Tibial nerve (tissue), 4 donors: ENCODE measurements around the gene CEP350. TPM values are rescaled to one million over a fixed set of nuclear protein-coding genes. Genes with fewer than 3 reads are reported as not detected.

Experiments used
- DNase-seq, 2 donors: peaks; one replicate each; pipeline ENCODE4 v3.0.0-alpha.2; 2019; ENCODE audit warnings: low spot score in 2 of 2
- H3K27ac ChIP-seq, 4 donors: fragments of 200-600 bp; sonication (generic) in 3 of 4; one replicate each; pipeline ENCODE4 v1.5.1; 2017 to 2019; ENCODE audit warnings: mild to moderate bottlenecking in 1 of 4
- H3K27me3 ChIP-seq, 2 donors: fragments of 200-600 bp; sonication (generic) in 1 of 2; one replicate each; pipeline versions ENCODE4 v1.5.1 to v1.6.0; 2017 to 2019
- H3K36me3 ChIP-seq, 3 donors: fragments of 200-600 bp; sonication (generic); one replicate each; pipeline ENCODE4 v1.5.1; 2018 to 2019
- H3K4me1 ChIP-seq, 4 donors: fragments of 200-600 bp; sonication (generic) in 3 of 4; one replicate each; pipeline ENCODE4 v1.5.1; 2017 to 2019
- H3K4me3 ChIP-seq, 4 donors: fragments of 200-600 bp; sonication (generic) in 3 of 4; one replicate each; pipeline ENCODE4 v1.5.1; 2017 to 2019; ENCODE audit warnings: mild to moderate bottlenecking in 1 of 4, moderate library complexity in 1 of 4
- H3K9me3 ChIP-seq, 4 donors: fragments of 200-600 bp; sonication (generic) in 3 of 4; one replicate each; pipeline ENCODE4 v1.5.1; 2017 to 2019
- CTCF ChIP-seq, 5 experiments: fragments of 200-600 bp in 3 of 5; fragments of 450-650 bp in 2 of 5; sonication (generic) in 3 of 5; IDR thresholded peaks; one replicate each; pipeline ENCODE4 v1.5.1; 2016 to 2019; ENCODE audit warnings: antibody characterized with exemption in 5 of 5, mild to moderate bottlenecking in 3 of 5, moderate library complexity in 2 of 5
- EP300 ChIP-seq, 2 donors: sonication (generic); formaldehyde crosslinking; IDR thresholded peaks; one replicate each; pipeline ENCODE4 v1.6.1; 2017; ENCODE audit warnings: antibody characterized with exemption in 2 of 2, mild to moderate bottlenecking in 1 of 2
- POLR2A ChIP-seq, 2 donors: fragments of 450-650 bp; IDR thresholded peaks; one replicate each; pipeline ENCODE4 v1.6.1; 2017; ENCODE audit warnings: antibody characterized with exemption in 2 of 2, mild to moderate bottlenecking in 2 of 2, moderate library complexity in 2 of 2
- WGBS, 2 donors: methylation state at CpG; one replicate each; pipeline ENCODE4 v1.1.5; 2018; 5-methylcytosine and 5-hydroxymethylcytosine counted together
- total RNA-seq, 4 donors: library from RNA; depleted of rRNA; stranded (reverse); fragments of >200 nt; gene quantifications; one replicate each; pipeline ENCODE4 v1.1.0, GENCODE V29; 2016

CEP350 gene
- total RNA-seq, 4 donors from 2014 or later = 82.6 to 112 (median 94.9) TPM

- WGBS, 2 donors = 90 to 93% methylated on average over 1 of the region's 1 CpG
- no peak for DNase-seq
- no peak overlapping the region for H3K4me3 ChIP-seq
- H3K27ac ChIP-seq = no peak overlapping the region
- H3K4me1 ChIP-seq = no peaks in the 10 kb centered on the region
- H3K36me3 ChIP-seq = peaks cover 1 to 84% (median 14%) of the 10 kb centered on the region in 3 donors
- H3K27me3 ChIP-seq = no peaks in the 10 kb centered on the region
- no peaks in the 10 kb centered on the region for H3K9me3 ChIP-seq
- TF ChIP-seq EP300 (IDR thresholded peaks at IDR 0.05) (no peak), POLR2A (IDR thresholded peaks at IDR 0.05) (no peak), CTCF (IDR thresholded peaks at IDR 0.05) (no peak)
Observed at GRCh38 chr1:180080439-180080838, 125.8 kb downstream of the CEP350 start.

GRCh38 chr1:180081474-180081873, 126.9 kb downstream of the CEP350 start:
- Histone ChIP-seq H3K4me3 (no peak overlapping the region), H3K27ac (no peak overlapping the region), H3K4me1 (no peaks in the 10 kb centered on the region), H3K36me3 (peaks cover 2 to 83% (median 14%) of the 10 kb centered on the region in 3 donors), H3K9me3 (no peaks in the 10 kb centered on the region), H3K27me3 (no peaks in the 10 kb centered on the region)
- DNase-seq = no peak
- 83 to 86% methylated on average over 2 of the region's 2 CpGs for WGBS, 2 donors
- TF ChIP-seq EP300 (IDR thresholded peaks at IDR 0.05) = no peak
- no peak for TF ChIP-seq POLR2A (IDR thresholded peaks at IDR 0.05)
- TF ChIP-seq CTCF (IDR thresholded peaks at IDR 0.05) = no peak

- no peaks in the 10 kb centered on the region for H3K4me1 ChIP-seq
- no peaks in the 10 kb centered on the region for H3K27me3 ChIP-seq
- no peak overlapping the region for H3K27ac ChIP-seq
- H3K36me3 ChIP-seq = peaks cover 2 to 69% (median 8%) of the 10 kb centered on the region in 3 donors
- H3K9me3 ChIP-seq = no peaks in the 10 kb centered on the region
- 65 to 77% methylated on average over 1 of the region's 1 CpG for WGBS, 2 donors
- TF ChIP-seq EP300 (IDR thresholded peaks at IDR 0.05) (no peak), CTCF (IDR thresholded peaks at IDR 0.05) (no peak), POLR2A (IDR thresholded peaks at IDR 0.05) (no peak)
- H3K4me3 ChIP-seq = no peak overlapping the region
- DNase-seq = no peak
Observed at GRCh38 chr1:180083164-180083563, 128.6 kb downstream of the CEP350 start.

- no peak overlapping the region for H3K27ac ChIP-seq
- no peak for DNase-seq
- H3K36me3 ChIP-seq = peaks cover 2 to 67% (median 4%) of the 10 kb centered on the region in 3 donors
- no peaks in the 10 kb centered on the region for H3K4me1 ChIP-seq
- 75 to 84% methylated on average over 1 of the region's 1 CpG for WGBS, 2 donors
- TF ChIP-seq POLR2A (IDR thresholded peaks at IDR 0.05) (no peak), CTCF (IDR thresholded peaks at IDR 0.05) (no peak), EP300 (IDR thresholded peaks at IDR 0.05) (no peak)
- no peaks in the 10 kb centered on the region for H3K27me3 ChIP-seq
- H3K4me3 ChIP-seq = no peak overlapping the region
- H3K9me3 ChIP-seq = no peaks in the 10 kb centered on the region
Observed at GRCh38 chr1:180084867-180085266, 130.3 kb downstream of the CEP350 start.

GRCh38 chr1:180085331-180085730, 130.7 kb downstream of the CEP350 start:
- no peaks in the 10 kb centered on the region for H3K27me3 ChIP-seq
- no peak for TF ChIP-seq EP300 (IDR thresholded peaks at IDR 0.05)
- no peak for TF ChIP-seq CTCF (IDR thresholded peaks at IDR 0.05)
- TF ChIP-seq POLR2A (IDR thresholded peaks at IDR 0.05) = no peak
- no peaks in the 10 kb centered on the region for H3K4me1 ChIP-seq
- H3K4me3 ChIP-seq = no peak overlapping the region
- H3K36me3 ChIP-seq = peaks cover 2 to 65% (median 4%) of the 10 kb centered on the region in 3 donors
- H3K27ac ChIP-seq = no peak overlapping the region
- 66 to 67% methylated on average over 2 of the region's 2 CpGs for WGBS, 2 donors
- no peak for DNase-seq
- no peaks in the 10 kb centered on the region for H3K9me3 ChIP-seq
